Trophoblast cell (in vitro differentiated cells and primary cell): Measurements from ENCODE around the gene POU6F2.

ENCODE experiments used
- DNase-seq, 2 donors: peaks; one replicate each; pipeline ENCODE4 v3.0.0-alpha.2; 2016
- H2AFZ ChIP-seq: 2 replicates; pipeline ENCODE4 v1.6.1; 2013; ENCODE audit warnings: low read length, moderate library complexity, mild to moderate bottlenecking; ENCODE audit not compliant: insufficient read depth, poor library complexity
- H2AK5ac ChIP-seq: 2 replicates; pipeline ENCODE4 v1.6.1; 2013; ENCODE audit warnings: mild to moderate bottlenecking, low read length
- H2BK120ac ChIP-seq: 2 replicates; pipeline ENCODE4 v1.6.1; 2013; ENCODE audit warnings: low read length, mild to moderate bottlenecking, moderate library complexity; ENCODE audit not compliant: insufficient read depth, poor library complexity
- H2BK12ac ChIP-seq: 2 replicates; pipeline ENCODE4 v1.6.1; 2013; ENCODE audit warnings: mild to moderate bottlenecking, low read length, moderate library complexity
- H2BK5ac ChIP-seq: 2 replicates; pipeline ENCODE4 v1.6.1; 2013; ENCODE audit warnings: low read length, low read depth, moderate library complexity, mild to moderate bottlenecking; ENCODE audit not compliant: poor library complexity
- H3K14ac ChIP-seq: 2 replicates; pipeline ENCODE4 v1.6.1; 2013; ENCODE audit warnings: mild to moderate bottlenecking, low read length
- H3K18ac ChIP-seq: 2 replicates; pipeline ENCODE4 v1.6.1; 2013; ENCODE audit warnings: mild to moderate bottlenecking, low read length
- H3K23ac ChIP-seq: 2 replicates; pipeline ENCODE4 v1.6.1; 2013; ENCODE audit warnings: low read length
- H3K27ac ChIP-seq: 2 replicates; pipeline ENCODE4 v1.5.1; 2013; ENCODE audit warnings: low read depth, mild to moderate bottlenecking, inconsistent platforms, low read length, moderate library complexity
- H3K27me3 ChIP-seq: 2 replicates; pipeline ENCODE4 v1.6.1; 2013; ENCODE audit warnings: inconsistent platforms, mild to moderate bottlenecking, low read length, moderate library complexity; ENCODE audit not compliant: insufficient read depth
- H3K36me3 ChIP-seq, 2 experiments: 1 replicate in 1 of 2; 2 replicates in 1 of 2; pipeline ENCODE4 v1.6.1; 2013; ENCODE audit warnings: low read length in 2 of 2, mild to moderate bottlenecking in 2 of 2, moderate library complexity in 1 of 2; ENCODE audit not compliant: insufficient read depth in 2 of 2, control insufficient read depth in 1 of 2
- H3K4ac ChIP-seq: 2 replicates; pipeline ENCODE4 v1.6.1; 2013; ENCODE audit warnings: low read depth, mild to moderate bottlenecking, low read length, moderate library complexity
- H3K4me1 ChIP-seq, 2 experiments: 1 replicate in 1 of 2; 2 replicates in 1 of 2; pipeline ENCODE4 v1.6.1; 2013; ENCODE audit warnings: low read length in 2 of 2, mild to moderate bottlenecking in 2 of 2, moderate library complexity in 1 of 2; ENCODE audit not compliant: insufficient read depth in 2 of 2, control insufficient read depth in 1 of 2
- H3K4me2 ChIP-seq: 2 replicates; pipeline ENCODE4 v1.6.1; 2013; ENCODE audit warnings: inconsistent platforms, mild to moderate bottlenecking, low read length, moderate library complexity
- H3K4me3 ChIP-seq: 2 replicates; pipeline ENCODE4 v1.5.1; 2013; ENCODE audit warnings: mild to moderate bottlenecking, low read depth, low read length, inconsistent platforms
- H3K79me1 ChIP-seq: one replicate; pipeline ENCODE4 v1.6.1; 2013; ENCODE audit warnings: low read length
- H3K79me2 ChIP-seq: 2 replicates; pipeline ENCODE4 v1.6.1; 2013; ENCODE audit warnings: low read length, mild to moderate bottlenecking; ENCODE audit not compliant: control insufficient read depth, insufficient read depth, poor library complexity
- H3K9ac ChIP-seq: 2 replicates; pipeline ENCODE4 v1.6.1; 2013; ENCODE audit warnings: mild to moderate bottlenecking, low read length
- H3K9me3 ChIP-seq: 2 replicates; pipeline ENCODE4 v1.6.1; 2013; ENCODE audit warnings: low read depth, mild to moderate bottlenecking, control low read depth, inconsistent platforms, low read length; ENCODE audit not compliant: insufficient read depth
- H4K12ac ChIP-seq: 2 replicates; pipeline ENCODE4 v1.6.1; 2013; ENCODE audit warnings: low read depth, mild to moderate bottlenecking, low read length, moderate library complexity
- H4K8ac ChIP-seq: 2 replicates; pipeline ENCODE4 v1.6.1; 2013; ENCODE audit warnings: low read depth, mild to moderate bottlenecking, low read length, moderate library complexity
- H4K91ac ChIP-seq: one replicate; pipeline ENCODE4 v1.6.1; 2013; ENCODE audit warnings: low read depth, mild to moderate bottlenecking, low read length, moderate library complexity
- WGBS: extraction: QIAGEN DNeasy Blood & Tissue Kit; methylation state at CpG from one replicate; pipeline ENCODE4 v1.1.7; 2013; ENCODE audit warnings: missing lambda C conversion rate; ENCODE audit not compliant: insufficient read length, insufficient coverage; ENCODE audit errors: extremely low coverage; 5-methylcytosine and 5-hydroxymethylcytosine counted together

The POU6F2 gene

DNA sequence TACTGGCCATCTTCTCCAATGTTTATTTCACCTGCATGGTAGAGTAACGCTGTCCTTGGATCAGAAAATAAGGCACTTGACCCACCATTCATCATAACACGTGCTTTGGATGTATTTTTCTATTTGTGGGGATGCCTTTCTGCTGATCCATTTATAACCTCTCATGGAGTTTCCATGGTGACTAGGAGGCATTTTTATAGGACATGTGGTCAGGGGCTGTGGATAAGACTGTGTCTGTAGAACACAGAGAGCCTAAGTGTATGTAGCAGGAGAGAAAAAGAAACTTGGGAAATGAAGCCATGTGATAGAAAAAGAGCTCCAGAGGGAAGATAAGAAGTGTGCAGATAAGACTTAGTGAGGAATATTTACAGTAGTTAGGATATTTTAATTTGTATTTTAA, 184.2 kb downstream of the POU6F2 start:
- no peak overlapping the region for H2BK120ac ChIP-seq
- WGBS = no CpG with 5 or more reads among the region's 2 CpGs
- H3K4ac ChIP-seq = no peak overlapping the region
- no peak overlapping the region for H4K91ac ChIP-seq
- H2BK12ac ChIP-seq = no peak overlapping the region
- H3K18ac ChIP-seq = no peak overlapping the region
- H3K9me3 ChIP-seq = no peaks in the 10 kb centered on the region
- H3K23ac ChIP-seq = no peak overlapping the region
- H3K27ac ChIP-seq = no peak overlapping the region
- no peak overlapping the region for H3K4me2 ChIP-seq
- no peaks in the 10 kb centered on the region for H3K79me1 ChIP-seq
- H3K27me3 ChIP-seq = no peaks in the 10 kb centered on the region
- H3K4me1 ChIP-seq = no peaks in the 10 kb centered on the region
- H3K36me3 ChIP-seq = no peaks in the 10 kb centered on the region
- no peaks in the 10 kb centered on the region for H3K79me2 ChIP-seq
- no peak overlapping the region for H4K8ac ChIP-seq
- H3K9ac ChIP-seq = no peak overlapping the region
- H3K14ac ChIP-seq = no peak overlapping the region
- no peak overlapping the region for H2AK5ac ChIP-seq
- H2BK5ac ChIP-seq = no peak overlapping the region
- no peak overlapping the region for H2AFZ ChIP-seq
- no peak overlapping the region for H3K4me3 ChIP-seq
- no peak overlapping the region for H4K12ac ChIP-seq
- DNase-seq = no peak

DNA sequence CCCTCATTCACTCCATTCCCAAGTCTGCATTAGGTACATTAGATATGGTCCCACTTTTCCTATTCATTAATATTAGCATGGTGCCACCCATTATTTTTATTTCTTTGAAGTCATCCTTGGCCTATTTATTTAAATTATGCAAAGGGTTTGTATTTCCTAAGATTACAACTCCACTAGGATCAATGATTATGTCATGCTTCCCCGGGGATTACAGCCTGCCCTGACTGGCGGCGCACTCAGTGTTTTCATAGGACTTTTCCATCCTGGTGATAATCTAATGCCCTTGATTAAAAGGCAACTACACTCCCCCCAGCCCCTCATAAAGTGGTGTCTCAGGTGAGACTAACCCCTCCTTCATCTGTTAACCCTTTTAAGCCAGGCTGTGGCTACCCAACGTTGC, 187.2 kb downstream of the POU6F2 start:
- H2BK12ac ChIP-seq = no peak overlapping the region
- H3K36me3 ChIP-seq = no peaks in the 10 kb centered on the region
- no peak overlapping the region for H4K91ac ChIP-seq
- no peak overlapping the region for H4K8ac ChIP-seq
- no peak overlapping the region for H3K18ac ChIP-seq
- no peak overlapping the region for H2AFZ ChIP-seq
- no peak overlapping the region for H3K9ac ChIP-seq
- H3K27ac ChIP-seq = no peak overlapping the region
- H3K9me3 ChIP-seq = no peaks in the 10 kb centered on the region
- H3K79me2 ChIP-seq = no peaks in the 10 kb centered on the region
- H3K23ac ChIP-seq = no peak overlapping the region
- H3K4me2 ChIP-seq = no peak overlapping the region
- H3K4me1 ChIP-seq = no peaks in the 10 kb centered on the region
- H3K4ac ChIP-seq = no peak overlapping the region
- H3K27me3 ChIP-seq = no peaks in the 10 kb centered on the region
- WGBS = no CpG with 5 or more reads among the region's 4 CpGs
- H3K4me3 ChIP-seq = no peak overlapping the region
- H4K12ac ChIP-seq = no peak overlapping the region
- no peak for DNase-seq
- H2BK5ac ChIP-seq = no peak overlapping the region
- H3K79me1 ChIP-seq = no peaks in the 10 kb centered on the region
- H2BK120ac ChIP-seq = no peak overlapping the region
- H3K14ac ChIP-seq = no peak overlapping the region
- H2AK5ac ChIP-seq = no peak overlapping the region

GRCh38 chr7:39168403-39169098, 190.8 kb downstream of the POU6F2 start:
- Histone ChIP-seq H3K9ac (no peak overlapping the region), H2BK120ac (no peak overlapping the region), H3K4me1 (no peaks in the 10 kb centered on the region), H3K79me1 (no peaks in the 10 kb centered on the region), H2BK12ac (no peak overlapping the region), H2BK5ac (no peak overlapping the region), H4K8ac (no peak overlapping the region), H3K4ac (no peak overlapping the region), H3K27me3 (no peaks in the 10 kb centered on the region), H4K12ac (no peak overlapping the region), H3K36me3 (no peaks in the 10 kb centered on the region), H3K79me2 (no peaks in the 10 kb centered on the region), H3K14ac (no peak overlapping the region), H3K18ac (no peak overlapping the region), H3K4me2 (no peak overlapping the region), H3K4me3 (no peak overlapping the region), H3K9me3 (no peaks in the 10 kb centered on the region), H4K91ac (no peak overlapping the region), H3K23ac (no peak overlapping the region), H2AK5ac (no peak overlapping the region), H3K27ac (no peak overlapping the region), H2AFZ (no peak overlapping the region)
- no peak for DNase-seq
- WGBS = no CpG with 5 or more reads among the region's 8 CpGs

- no peak overlapping the region for H4K8ac ChIP-seq
- H2AFZ ChIP-seq = no peak overlapping the region
- no peak overlapping the region for H4K12ac ChIP-seq
- H3K9me3 ChIP-seq = no peaks in the 10 kb centered on the region
- no peak overlapping the region for H3K4ac ChIP-seq
- H3K79me2 ChIP-seq = no peaks in the 10 kb centered on the region
- H3K18ac ChIP-seq = no peak overlapping the region
- H3K9ac ChIP-seq = no peak overlapping the region
- no peaks in the 10 kb centered on the region for H3K27me3 ChIP-seq
- no peak overlapping the region for H2BK120ac ChIP-seq
- H3K36me3 ChIP-seq = no peaks in the 10 kb centered on the region
- H2BK5ac ChIP-seq = no peak overlapping the region
- no peak overlapping the region for H3K23ac ChIP-seq
- DNase-seq = peak in 1 of 2 donors; percentile 27
- no peak overlapping the region for H2AK5ac ChIP-seq
- no peak overlapping the region for H3K4me2 ChIP-seq
- no CpG with 5 or more reads among the region's 1 CpG for WGBS
- no peak overlapping the region for H2BK12ac ChIP-seq
- H3K4me1 ChIP-seq = no peaks in the 10 kb centered on the region
- H3K14ac ChIP-seq = no peak overlapping the region
- no peak overlapping the region for H3K27ac ChIP-seq
- no peak overlapping the region for H4K91ac ChIP-seq
- no peaks in the 10 kb centered on the region for H3K79me1 ChIP-seq
- H3K4me3 ChIP-seq = no peak overlapping the region
Observed at GRCh38 chr7:39172137-39172536, 194.4 kb downstream of the POU6F2 start.
